HG03442 (cell line): ENCODE results near the gene PIK3AP1.
"Not testable (repeated sequence)": the region's sequence is repeated elsewhere in the genome, so short reads cannot be mapped to it uniquely, and the experiment has no call there.

ENCODE experiments used
- ATAC-seq: cut with Tn5 transposase; IDR thresholded peaks from one replicate; pipeline ENCODE4 v1.9.1; 2021; ENCODE audit warnings: mild to moderate bottlenecking, moderate library complexity; ENCODE audit not compliant: unreplicated experiment

The PIK3AP1 gene

DNA sequence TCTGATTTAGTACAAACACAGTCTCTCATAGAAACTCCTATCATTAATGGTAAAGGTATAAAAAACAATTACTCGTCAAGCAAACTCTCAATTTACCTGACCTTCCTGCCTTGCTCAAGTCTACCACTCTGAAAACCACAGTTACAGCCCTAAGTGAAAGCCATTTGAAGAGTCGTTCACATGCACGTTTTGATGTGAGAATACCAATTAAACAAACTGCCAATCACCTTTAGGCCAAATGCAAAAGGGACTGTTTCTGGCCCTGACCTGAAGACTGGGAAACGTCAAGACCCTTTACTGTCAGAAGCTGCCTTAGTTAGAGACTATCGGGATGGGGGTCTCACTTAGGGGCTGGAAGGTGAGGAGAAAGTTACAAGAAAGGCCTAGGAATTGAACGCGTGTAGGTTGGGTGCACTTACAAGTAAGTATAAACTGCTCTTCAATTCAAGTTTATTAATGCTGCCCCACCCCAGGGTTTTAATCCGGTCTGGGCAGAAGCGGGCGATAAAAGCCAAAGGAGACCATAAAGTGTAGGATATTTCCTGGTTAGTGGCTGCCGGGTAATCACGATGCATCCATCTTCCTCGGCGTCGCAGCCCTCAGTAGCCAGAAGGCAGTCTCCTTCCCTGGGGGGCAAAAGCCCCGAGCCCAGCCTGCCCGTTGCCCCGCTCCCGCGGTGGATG, 134.4 kb downstream of the PIK3AP1 start:
- ATAC-seq, result peak; percentile 18

GRCh38 chr10:96584474-96584873, 135.8 kb downstream of the PIK3AP1 start:
- ATAC-seq, result no peak

DNA sequence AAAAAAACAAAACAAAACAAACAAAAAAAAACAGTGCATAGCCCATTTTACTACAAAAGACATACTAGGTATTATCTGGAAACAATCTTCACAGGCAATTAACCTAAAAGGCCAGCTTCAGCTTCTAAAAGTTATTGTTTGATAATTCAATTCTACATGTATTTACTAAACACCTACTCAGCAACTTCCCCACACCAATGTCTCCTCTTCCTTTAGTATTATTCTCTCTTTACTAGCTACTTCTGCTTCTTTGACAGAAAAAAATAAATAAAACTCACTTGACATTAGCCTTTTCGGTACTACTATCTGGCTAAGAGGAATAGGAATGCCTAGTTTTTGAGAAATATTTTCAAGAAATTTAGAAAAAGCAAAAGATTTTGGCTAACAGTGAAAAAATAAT, 136.3 kb downstream of the PIK3AP1 start:
- no peak for ATAC-seq

DNA sequence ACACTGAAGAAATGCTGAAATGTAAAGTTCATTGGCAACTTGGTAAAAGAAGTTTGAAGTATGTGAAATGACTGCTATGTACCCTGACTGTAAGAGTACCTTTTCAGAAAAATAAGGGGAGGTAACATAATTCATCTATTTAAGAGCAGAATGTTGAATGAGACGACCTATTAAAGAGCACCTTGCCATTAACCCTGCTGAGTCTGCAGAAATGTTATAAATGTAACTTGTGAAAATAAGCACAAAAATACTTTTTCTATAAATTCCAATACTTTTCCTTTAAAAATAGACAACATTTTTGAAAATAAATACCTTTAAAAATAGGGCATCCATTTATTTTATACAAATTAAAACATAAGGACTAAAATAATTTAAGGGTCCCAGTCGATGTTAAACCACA, 141.2 kb downstream of the PIK3AP1 start:
- ATAC-seq, result no peak

- ATAC-seq, result no peak
These were observed 141.7 kb downstream of the PIK3AP1 start for GRCh38 chr10:96578633-96579032.

DNA sequence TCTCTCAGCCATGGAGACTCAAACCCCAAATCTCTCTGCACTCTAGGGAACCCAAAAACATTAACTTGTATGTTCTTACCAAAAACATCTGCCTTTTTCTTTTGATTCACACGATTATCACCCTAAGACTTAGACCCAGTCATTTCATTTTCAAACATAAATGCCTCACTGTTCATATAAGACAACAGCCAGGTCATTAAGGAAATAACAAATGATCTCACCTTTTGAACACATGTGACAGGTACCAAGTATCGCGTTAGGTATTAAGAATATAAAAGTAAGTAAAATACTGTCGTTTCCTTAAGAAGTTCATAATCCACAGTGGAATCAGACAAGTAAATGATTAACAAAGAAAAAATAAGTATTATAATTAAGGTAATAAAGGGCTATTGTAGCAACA, 142.3 kb downstream of the PIK3AP1 start:
- ATAC-seq, result no peak

- no peak for ATAC-seq
These were observed 143.2 kb downstream of the PIK3AP1 start for GRCh38 chr10:96577069-96577468.

DNA sequence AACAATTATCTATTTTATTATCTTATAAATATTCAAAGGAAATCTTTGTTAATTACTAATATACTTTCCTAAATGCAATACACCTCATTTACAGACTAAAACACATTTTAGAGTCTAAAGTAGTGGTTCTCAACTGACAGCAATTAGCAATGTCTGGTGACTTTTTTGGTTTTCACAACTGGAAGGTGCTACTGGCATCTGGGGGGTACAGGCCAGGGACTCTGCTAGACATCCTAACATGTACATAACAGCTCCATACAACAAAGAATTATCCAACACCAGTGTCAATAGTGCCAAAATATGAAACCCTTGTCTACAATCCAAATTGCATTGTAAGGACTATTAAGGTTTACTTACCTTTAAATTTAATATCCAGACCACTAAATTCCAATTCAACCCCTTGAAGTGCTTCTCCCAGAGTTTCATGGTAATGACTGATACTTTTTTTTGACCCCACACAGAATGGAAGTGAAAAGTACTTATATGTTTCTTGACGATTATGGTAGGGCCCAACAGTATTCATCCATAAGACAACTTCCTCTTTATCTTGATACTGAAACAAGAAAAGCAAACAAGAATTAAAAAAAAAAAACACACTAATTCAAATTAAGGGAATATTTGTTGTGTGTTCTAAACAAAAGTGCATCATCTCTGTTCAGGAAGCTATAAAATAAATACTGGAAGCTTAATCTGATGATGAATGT, 143.9 kb downstream of the PIK3AP1 start:
- ATAC-seq, result no peak

GRCh38 chr10:96574564-96574963, 145.8 kb downstream of the PIK3AP1 start:
- ATAC-seq, result not testable (repeated sequence)

- ATAC-seq, result no peak
These were observed 147.3 kb downstream of the PIK3AP1 start for GRCh38 chr10:96573036-96573435.

DNA sequence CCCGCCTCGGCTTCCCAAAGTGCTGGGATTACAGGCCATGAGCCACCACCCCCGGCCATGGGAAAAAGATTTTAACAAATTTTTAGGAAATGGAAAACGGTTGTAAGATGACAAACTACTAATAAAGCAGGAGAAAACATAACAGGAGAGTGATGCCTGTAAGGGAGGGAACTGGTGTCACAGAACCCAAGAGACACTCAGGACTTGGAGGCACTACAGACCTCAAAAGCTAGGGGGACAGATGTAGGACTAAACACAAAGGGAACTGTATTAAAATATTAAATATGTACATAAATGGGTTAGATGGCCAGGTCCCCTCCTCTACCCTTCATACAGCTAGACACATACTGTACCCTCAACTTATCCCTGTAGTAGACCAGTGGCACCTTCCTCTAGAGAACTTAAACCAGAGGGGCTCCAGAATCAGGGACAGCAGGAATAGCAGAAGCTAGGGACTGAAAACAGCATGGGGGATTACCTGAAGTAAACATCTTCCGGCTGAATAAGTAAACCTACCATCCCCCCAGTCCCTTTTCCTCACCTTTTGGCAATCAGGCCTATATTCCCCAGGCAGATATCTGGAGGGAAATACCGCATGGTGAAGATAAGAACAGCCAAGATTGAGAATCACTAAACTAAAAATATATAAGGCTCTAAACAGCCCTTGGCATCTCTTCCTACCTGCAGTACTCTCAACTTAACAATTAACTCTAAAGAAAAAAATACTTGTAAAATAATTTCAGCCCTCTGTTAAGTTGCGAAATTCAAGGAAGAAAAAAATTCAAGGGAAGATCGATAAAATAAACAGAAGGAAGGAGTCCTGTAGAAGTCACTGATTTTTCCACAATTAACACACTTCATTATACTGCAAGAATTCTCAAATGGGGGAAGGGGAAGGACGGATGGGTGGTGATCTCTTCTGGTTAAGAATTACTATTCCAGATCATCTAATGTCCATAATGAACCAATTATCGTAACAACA, 149.0 kb downstream of the PIK3AP1 start:
- no peak for ATAC-seq

DNA sequence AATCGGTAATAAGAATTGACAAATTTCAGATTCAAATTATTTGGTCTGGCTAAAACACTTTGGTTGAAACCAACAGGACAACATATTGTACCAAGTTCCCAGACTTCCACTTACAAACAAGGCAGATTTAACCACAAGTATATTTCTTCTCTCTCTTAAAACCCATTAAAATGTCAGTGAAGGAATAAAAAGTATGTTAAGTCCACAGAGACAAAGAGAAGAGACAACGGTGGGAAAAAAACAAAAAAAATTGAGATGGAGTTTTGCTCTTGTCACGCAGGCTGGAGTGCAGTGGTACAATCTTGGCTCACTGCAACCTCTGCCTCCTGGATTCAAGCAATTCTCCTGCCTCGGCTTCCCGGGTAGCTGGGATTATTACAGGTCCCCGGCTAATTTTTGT, 149.8 kb downstream of the PIK3AP1 start:
- ATAC-seq, result no peak

GRCh38 chr10:96568402-96568801, 151.9 kb downstream of the PIK3AP1 start:
- no peak for ATAC-seq

GRCh38 chr10:96565774-96566173, 154.5 kb downstream of the PIK3AP1 start:
- no peak for ATAC-seq

DNA sequence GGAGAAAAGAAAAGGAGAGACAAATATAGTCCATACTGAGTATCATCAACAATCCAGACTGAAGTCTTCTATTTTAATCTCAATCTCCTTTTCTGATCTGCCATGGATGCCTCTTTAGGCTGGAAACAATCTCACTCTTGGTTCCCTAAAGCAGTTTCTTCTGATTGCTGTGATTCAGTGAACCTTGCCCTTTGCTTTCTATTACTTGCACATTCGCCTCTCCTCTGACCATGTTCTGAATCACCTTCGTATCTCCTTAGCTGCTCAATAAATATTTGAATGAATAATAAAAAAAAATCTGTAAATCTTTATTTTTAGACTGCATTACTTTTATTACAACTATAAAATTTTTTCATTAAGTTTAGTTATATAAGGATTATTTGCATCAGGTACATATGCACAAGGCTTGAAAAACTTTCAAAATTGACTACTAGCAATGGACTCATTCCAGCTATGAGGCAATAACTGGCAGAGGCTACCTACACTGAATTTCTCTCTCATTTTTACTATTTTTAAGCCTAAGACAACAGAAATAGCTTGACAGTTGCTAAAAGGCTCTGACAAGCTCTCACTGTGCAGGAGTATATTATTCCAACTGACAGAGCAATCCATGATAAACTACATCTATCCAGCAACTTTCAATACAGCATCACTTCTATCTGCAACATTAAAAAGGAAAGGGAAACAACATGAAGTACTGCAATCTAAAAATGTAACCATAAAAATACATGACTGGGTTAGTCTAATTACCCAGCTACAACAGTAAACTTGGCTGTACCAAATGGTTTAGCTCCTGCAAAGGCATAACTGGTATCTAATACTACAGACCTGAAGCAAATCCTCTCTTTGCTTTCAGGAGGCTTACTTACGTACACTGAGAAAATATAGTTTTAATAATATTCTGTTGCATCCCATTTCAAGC, 159.1 kb downstream of the PIK3AP1 start:
- ATAC-seq, result no peak

- ATAC-seq, result no peak
These were observed 159.8 kb downstream of the PIK3AP1 start for GRCh38 chr10:96560489-96560888.

- no peak for ATAC-seq
These were observed 164.3 kb downstream of the PIK3AP1 start for GRCh38 chr10:96556003-96556402.

DNA sequence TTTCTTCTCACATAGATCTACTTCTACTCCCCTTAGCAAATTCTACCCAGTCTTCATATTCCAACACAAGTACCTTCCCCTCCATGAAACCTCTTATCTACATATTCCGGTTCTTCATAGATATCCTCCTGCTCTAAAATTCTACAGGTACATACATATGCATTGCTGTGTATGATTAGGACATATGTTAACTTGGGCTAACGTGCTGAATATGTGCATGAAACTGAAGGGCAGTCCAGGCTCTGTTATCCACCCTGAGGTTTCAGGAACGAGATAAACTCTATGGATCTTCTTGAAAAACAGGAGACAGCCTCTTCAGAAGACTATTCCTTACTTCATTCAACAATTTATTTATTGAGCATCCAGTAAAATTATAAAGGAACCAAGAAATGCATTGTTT, 165.0 kb downstream of the PIK3AP1 start:
- no peak for ATAC-seq

GRCh38 chr10:96548589-96548988, 171.7 kb downstream of the PIK3AP1 start:
- ATAC-seq, result no peak

GRCh38 chr10:96545558-96545957, 174.8 kb downstream of the PIK3AP1 start:
- not testable (repeated sequence) for ATAC-seq
